GM10266 (cell line): ENCODE data around the gene ZNF787.

Source experiments
- DNase-seq: peaks from one replicate; pipeline ENCODE4 v3.0.0; 2012; ENCODE audit errors: extremely low spot score
- TF ChIP-seq, protein P1 (sequence below): IDR thresholded peaks from 2 replicates; pipeline ENCODE4 v1.5.1; 2012; ENCODE audit warnings: mild to moderate bottlenecking, low read depth; ENCODE audit not compliant: control insufficient read depth, insufficient read depth; ENCODE audit errors: missing control alignments

The ZNF787 gene

DNA sequence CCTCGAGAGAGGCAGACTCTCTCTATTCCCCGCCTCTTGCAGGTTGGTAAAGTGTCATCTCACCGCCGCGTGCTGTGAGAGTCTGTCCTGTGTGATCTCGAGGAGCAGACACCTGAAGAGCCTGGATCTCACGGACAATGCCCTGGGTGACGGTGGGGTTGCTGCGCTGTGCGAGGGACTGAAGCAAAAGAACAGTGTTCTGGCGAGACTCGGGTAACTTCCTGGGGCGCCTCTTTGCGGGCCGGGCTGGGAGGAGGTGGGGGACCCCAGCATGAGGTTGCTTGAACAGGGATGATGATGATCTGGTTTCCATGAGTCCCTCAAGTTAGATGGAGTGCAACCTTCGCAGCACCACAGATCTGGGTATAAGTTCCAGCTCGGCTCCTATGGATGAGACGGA lies 67.5 kb downstream of the ZNF787 start:
- TF ChIP-seq, protein P1, sequence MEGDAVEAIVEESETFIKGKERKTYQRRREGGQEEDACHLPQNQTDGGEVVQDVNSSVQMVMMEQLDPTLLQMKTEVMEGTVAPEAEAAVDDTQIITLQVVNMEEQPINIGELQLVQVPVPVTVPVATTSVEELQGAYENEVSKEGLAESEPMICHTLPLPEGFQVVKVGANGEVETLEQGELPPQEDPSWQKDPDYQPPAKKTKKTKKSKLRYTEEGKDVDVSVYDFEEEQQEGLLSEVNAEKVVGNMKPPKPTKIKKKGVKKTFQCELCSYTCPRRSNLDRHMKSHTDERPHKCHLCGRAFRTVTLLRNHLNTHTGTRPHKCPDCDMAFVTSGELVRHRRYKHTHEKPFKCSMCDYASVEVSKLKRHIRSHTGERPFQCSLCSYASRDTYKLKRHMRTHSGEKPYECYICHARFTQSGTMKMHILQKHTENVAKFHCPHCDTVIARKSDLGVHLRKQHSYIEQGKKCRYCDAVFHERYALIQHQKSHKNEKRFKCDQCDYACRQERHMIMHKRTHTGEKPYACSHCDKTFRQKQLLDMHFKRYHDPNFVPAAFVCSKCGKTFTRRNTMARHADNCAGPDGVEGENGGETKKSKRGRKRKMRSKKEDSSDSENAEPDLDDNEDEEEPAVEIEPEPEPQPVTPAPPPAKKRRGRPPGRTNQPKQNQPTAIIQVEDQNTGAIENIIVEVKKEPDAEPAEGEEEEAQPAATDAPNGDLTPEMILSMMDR, result no peak
- DNase-seq, result no peak
